ENCODE results near the gene ZNF785.
"Not testable (repeated sequence)": the region's sequence is repeated elsewhere in the genome, so short reads cannot be mapped to it uniquely, and the experiment has no call there.

ZNF785 gene

DNA sequence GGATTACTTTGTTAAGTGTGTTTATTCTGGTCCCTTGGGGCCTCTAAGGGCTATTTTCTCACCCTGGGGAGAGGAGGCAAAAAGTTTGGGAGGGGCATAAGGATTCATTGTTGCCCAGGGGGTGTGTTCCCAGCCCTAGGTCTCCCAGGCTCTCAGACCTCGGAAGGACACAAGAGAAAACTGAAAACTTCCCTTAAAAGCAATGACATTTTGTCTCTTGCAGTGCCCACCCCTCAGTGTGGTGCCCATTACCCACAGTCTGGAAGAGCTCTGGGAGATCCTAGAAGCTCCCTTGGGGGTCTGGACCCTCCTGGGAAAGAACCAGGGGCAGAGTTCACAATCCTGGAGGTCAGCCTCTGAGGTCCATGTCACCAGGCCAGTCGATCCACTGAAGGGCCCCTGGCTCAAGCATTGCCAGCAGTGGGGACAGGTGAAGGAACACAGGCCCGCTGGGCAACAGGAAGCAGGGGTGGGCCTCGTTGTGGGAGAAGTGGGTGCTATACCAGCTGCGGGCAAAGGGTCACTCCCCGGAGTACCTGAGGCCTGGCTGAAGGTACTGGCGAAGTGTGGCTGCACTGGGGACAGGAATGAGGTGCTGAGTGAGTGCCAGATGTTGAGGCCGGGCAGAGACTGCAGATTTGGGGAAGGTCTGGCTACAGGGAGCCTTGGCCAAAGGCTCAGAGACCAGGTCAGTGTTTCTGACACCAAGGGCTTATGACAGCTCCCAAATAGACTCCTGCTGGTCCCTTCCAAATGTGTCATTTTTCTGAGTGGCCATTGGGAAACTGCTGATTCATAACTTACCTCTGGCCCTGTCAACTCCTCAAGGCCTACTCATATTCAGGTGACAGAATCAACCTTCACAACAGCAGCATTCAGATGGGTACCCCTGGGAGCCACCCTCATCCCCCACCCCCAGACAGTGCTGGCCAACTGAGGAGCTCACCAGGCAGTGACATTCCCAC, 46.2 kb downstream of the ZNF785 start:
- DNase-seq (ENCODE audit: low spot score): no peak

GRCh38 chr16:30536391-30537024, 49.0 kb downstream of the ZNF785 start:
- DNase-seq (ENCODE audit: low spot score): not testable (repeated sequence)

- DNase-seq (ENCODE audit: low spot score): peak; percentile 70
Observed at GRCh38 chr16:30535777-30536190, 49.7 kb downstream of the ZNF785 start.

DNA sequence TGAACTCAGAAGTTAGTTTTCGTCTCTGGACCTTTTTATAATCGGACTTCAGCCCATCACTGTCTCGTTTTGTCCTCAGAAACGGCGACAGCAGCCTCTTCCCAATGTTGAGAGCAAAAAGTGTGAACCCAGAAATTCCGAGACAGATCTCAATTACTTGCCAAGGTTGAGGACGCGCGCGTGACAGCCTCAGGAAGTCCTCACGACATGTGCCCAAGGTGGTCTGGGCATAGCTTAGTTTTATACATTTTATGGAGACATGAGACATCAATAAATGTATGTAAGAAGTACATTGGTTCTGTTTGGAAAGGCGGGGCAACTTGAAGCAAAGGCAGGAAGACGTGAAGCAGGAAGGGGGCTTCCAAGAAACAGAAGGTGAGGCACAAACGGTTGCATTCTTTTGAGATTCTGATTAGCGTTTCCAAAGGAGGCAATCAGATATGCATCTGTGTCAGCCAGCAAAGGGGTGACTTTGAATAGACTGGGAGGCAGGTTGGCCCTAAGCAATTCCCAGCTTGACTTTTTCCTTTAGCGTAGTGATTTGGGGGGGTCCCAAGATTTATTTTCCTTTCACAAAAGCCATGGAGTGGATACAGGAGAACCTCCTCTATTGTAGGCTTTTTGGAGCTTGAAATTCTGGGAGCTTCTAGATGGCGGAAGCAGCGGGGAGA, 50.3 kb downstream of the ZNF785 start:
- no peak for DNase-seq (ENCODE audit: low spot score)

DNA sequence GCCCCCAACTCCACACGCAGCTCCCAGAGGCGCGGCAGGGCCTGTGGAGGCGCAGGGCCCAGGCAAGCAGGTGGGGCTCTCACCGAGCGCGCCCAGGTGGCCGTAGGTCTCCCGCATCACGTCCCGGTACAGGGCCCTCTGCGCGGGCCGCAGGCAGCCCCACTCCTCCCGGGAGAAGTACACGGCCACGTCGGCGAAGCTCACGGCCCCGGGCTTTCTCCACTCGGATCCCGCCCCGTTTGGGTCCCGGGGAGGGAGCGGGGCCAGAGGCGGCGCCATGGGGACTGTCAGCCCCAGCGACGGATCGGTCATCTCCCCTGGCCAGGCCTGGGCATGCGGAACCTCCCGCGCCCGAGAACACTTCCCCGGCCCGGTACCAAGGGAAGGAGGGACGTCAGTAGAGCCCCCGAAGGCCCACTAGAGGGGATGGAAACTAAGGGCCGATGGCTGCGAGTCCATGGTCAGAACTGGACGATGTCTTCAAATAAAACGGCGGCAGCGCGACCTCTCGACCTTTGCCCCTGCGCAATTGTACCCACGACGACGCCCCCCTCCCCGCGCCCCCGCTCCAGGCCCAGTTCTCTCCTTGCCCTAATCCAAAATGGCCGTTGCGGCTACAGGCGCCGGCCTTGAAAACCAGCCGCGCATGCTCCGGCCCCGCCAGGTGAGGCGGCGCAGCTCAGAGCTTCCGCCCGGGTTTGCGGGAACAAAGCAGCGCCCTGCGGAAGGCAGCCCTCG, 51.0 kb downstream of the ZNF785 start, which contains the start of gene ZNF747:
ZNF747 (minus strand) TSS at position 491 of the 738 bp plus-strand sequence; CDS start at position 312, 179 bp downstream.
- DNase-seq (ENCODE audit: low spot score): peak; percentile 94

GRCh38 chr16:30533748-30534367, 51.6 kb downstream of the ZNF785 start:
- DNase-seq (ENCODE audit: low spot score): no peak

DNA sequence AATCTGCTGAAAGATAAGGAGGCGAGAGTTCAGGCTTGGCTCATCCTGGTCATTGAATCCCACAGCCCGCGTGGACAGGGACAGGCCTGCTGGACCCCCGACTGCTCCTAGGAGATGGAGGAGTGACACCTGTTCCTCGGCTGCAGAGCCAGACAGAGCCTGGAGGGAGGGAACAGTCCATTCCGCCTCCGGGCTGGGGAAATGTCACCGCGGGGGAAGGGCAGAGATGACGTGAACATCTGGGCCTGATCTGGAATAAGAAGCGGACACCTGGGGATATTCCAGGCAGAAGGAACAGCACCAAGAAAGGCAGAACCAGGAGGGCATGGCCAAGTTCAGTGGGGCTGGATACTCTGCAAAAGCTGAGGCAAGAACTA, 52.4 kb downstream of the ZNF785 start:
- DNase-seq (ENCODE audit: low spot score): no peak

GRCh38 chr16:30532285-30533145, 53.0 kb downstream of the ZNF785 start:
- no peak for DNase-seq (ENCODE audit: low spot score)
